ENCODE measurements around the gene BRF1. TPM values are rescaled to one million over a fixed set of nuclear protein-coding genes. Genes with fewer than 3 reads are reported as not detected.
"Not testable (repeated sequence)": the region's sequence is repeated elsewhere in the genome, so short reads cannot be mapped to it uniquely, and the experiment has no call there.

BRF1 gene
- polyA plus RNA-seq, 12 donors = 19.7 to 28.2 (median 21.4) TPM; not detected in 1

- DNase-seq = no peak
Observed at GRCh38 chr14:105292826-105293711, 7.7 kb downstream of the BRF1 start.

- no peak for DNase-seq
Observed at GRCh38 chr14:105290621-105291346, 10.0 kb downstream of the BRF1 start.

GRCh38 chr14:105288936-105289335, 11.9 kb downstream of the BRF1 start:
- DNase-seq = not testable (repeated sequence)

- no peak for DNase-seq
Observed at GRCh38 chr14:105287249-105288102, 13.3 kb downstream of the BRF1 start.

GRCh38 chr14:105286759-105287144, 14.0 kb downstream of the BRF1 start:
- DNase-seq = no peak

GRCh38 chr14:105285174-105285573, 15.6 kb downstream of the BRF1 start:
- DNase-seq = no peak

GRCh38 chr14:105283899-105284298, 16.9 kb downstream of the BRF1 start:
- DNase-seq = no peak

GRCh38 chr14:105283028-105283427, 17.8 kb downstream of the BRF1 start:
- no peak for DNase-seq

- no peak for DNase-seq
Observed at GRCh38 chr14:105282098-105282725, 18.6 kb downstream of the BRF1 start.

- DNase-seq = peak; percentile 69
Observed at GRCh38 chr14:105281371-105282097, 19.3 kb downstream of the BRF1 start.

- no peak for DNase-seq
Observed at GRCh38 chr14:105280525-105280924, 20.3 kb downstream of the BRF1 start.

GRCh38 chr14:105279642-105280361, 21.0 kb downstream of the BRF1 start:
- no peak for DNase-seq

GRCh38 chr14:105277448-105277847, 23.4 kb downstream of the BRF1 start:
- DNase-seq = peak; percentile 36

- peak; percentile 19 for DNase-seq
Observed at GRCh38 chr14:105275267-105275946, 25.4 kb downstream of the BRF1 start.

GRCh38 chr14:105274637-105275036, 26.2 kb downstream of the BRF1 start:
- no peak for DNase-seq

GRCh38 chr14:105273062-105273461, 27.7 kb downstream of the BRF1 start:
- no peak for DNase-seq

- no peak for DNase-seq
Observed at GRCh38 chr14:105272623-105273022, 28.2 kb downstream of the BRF1 start.

- no peak for DNase-seq
Observed at GRCh38 chr14:105271224-105271890, 29.4 kb downstream of the BRF1 start.

GRCh38 chr14:105269405-105269804, 31.4 kb downstream of the BRF1 start:
- no peak for DNase-seq

Measured in muscle of arm (tissue), 12 donors.